Endometrium (tissue), 2 donors: ENCODE measurements around the gene RNF145.
"Not testable (repeated sequence)": the region's sequence is repeated elsewhere in the genome, so short reads cannot be mapped to it uniquely, and the experiment has no call there.

Experiments used
- FAIRE-seq: peaks from 2 replicates; lab custom pipeline; 2012; peaks lifted over from hg19 to GRCh38; lab: Jason Lieb, UNC
- donor health status: control.
- donor health status: control.

RNF145 gene

DNA sequence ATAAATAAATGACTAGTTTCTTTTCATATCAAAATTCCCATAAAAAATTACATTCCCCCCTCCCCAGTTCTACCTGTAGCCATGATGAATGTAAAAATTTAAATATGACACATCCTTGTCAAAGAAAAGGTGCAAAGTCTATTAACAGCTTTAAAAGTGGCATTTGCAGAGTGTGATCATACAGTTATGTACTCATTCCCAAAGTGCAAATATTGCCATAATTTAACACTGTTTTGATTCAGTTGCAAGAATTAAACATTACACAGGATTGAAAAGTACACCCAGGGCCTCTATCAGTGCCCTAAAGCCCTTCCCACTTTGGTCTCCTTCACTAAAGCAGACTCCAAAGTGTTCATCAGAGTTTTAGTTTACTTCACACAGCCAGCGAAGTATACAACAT, 51.8 kb downstream of the RNF145 start:
- no peak for FAIRE-seq

DNA sequence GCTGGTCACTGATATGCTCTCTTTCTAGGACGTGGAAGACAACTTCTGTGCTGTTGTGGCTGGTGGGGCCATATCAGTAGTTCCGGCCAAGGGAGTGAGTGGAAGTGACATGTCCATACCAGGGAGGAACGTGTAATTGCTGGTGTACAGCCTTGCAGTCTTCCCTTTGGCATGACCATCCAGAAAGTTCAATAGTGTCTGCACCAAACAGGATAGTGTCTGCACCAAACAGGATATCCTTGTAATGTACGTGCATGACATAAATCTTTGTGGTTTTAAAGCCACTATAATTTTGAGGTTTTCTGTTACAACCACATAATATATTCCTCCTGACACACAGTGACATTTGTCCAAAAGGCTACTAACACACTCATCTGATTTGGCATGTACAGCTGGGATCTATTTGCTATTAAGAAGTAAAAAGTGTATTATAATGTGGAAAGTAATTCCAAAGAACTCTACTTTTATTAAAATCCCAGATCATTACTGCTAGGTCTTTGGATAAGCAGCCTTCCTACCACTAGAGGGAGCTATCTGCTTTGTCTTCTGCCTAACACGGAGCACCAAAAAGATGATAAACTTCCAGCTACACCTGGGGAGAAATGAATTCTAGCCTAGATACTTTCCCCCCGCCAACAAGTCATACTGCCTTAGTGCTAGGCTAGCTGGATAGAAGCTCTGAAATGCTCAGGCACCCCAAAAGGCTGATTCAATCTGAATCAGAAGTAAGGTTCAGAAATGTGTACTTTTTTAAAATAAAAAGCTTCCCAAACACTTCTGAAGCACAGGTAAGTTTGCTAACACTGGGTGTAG, 52.7 kb downstream of the RNF145 start:
- no peak for FAIRE-seq

DNA sequence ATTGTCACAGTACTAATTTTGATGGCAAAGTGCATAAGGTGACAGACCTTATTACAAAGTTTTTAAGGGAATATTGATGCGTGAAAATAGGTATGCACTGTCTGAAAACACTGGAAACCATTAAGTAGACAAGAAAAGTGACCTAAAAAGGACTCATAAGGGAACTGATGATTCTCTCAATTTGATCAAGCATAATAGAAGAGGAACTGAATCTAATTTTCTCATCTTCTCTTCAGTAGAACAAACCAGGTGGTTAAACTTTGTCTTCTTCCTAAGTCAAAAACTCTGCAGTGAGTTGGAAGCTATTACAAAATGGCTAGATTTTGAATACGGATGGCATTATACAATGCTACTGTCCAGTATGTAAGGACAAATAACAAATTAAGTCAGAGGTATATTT, 53.4 kb downstream of the RNF145 start:
- no peak for FAIRE-seq

DNA sequence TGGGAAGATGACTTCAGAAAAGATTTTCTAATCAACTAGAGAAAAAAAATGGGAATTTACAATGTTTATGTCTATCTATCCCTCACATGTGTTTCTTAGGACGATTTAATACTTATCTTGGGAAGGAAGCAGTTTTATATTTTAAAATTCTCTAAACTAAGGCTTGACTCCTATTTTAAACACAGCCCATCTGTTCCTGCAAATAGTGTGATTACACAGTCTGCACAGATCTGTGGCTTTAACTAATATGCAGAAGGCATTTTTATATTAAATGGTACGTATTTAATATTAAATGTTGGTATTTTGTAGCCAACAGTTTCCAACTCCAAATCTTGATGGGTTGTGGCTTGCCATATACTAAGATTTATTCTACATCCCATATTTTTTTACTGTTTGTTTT, 56.5 kb downstream of the RNF145 start:
- FAIRE-seq: no peak

GRCh38 chr5:159149085-159149484, 60.3 kb downstream of the RNF145 start:
- no peak for FAIRE-seq

DNA sequence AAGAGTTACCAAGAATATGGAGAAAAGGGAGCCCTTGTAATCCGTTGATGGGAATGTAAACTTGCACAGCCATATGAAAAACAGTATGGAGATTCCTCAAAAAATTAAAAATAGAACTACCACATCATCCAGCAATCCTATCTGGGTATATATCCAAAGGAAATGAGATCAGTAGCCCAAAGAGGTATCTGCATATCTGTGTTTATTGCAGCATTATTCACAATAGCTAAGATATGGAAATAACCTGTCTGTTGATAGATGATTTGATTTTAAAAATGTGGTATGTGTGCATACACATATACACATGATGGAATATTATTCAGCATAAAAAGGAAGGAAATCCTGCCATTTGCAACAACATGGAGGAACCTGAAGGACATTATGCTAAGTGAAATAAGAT, 61.4 kb downstream of the RNF145 start:
- no peak for FAIRE-seq

DNA sequence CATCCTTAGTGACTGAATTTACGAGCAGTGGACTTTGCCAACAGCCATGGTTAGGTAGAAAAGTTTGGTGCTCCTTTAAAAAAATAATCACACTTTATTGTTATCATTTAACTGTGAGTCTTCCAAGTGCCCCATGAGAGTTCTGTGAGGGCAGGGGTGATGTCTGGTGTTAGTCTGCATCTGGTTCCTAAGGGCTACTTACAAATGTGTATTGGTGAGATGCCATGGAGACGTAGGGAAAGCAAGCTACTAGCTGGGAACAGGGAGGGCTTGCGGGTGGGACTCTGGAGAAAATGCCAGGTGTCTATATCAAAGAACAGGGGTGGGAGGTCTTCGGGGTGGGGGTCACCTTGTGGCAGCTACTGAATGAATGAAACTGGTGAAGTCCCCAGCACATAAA, 62.5 kb downstream of the RNF145 start:
- no peak for FAIRE-seq

- FAIRE-seq: not testable (repeated sequence)
These were observed 64.2 kb downstream of the RNF145 start for GRCh38 chr5:159145160-159145559.

DNA sequence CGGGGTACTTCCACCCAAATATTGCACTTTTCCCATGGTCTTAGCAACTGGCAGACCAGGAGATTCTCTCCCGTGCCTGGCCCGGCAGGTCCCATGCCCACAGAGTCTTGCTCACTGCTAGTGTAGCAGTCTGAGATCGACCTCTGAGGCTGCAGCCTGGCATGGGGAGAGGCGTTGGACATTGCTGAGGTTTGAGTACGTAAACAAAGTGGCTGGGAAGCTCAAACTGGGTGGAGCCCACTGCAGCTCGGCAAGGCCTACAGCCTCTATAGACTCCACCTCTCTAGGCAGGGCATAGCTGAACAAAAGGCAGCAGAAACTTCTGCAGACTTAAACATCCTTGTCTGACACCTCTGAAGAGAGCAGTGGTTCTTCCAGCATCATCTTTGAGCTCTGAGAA, 69.6 kb downstream of the RNF145 start:
- no peak for FAIRE-seq

DNA sequence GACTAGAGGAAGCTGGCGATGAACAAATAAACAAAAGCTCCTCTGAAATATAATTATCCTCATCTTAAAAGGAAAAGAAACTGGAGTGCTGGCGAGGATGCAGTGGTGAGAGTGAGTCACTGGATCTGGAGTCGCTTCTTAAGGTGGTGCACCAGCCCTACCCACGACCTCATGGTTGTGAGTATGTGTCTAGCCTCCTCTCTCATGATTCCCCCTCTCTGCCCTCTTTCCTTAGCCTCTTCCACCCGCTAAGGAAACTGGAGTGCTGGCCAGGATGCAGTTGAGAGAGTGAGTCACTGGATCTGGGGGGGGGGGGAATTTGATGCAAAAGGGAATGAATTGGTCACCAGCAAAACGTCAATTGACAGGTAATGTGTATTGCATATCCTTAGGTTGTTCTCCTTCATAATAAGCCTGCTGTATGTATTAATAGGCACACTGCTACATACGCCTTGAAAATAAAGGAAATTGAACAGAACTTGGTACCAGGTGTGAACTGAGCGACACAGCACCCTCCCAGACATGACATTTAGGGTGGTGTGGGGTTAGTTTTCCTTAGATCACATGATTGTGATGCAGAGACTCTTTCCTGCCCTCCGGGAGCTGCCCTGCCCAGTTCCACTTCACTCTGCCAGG, 73.3 kb downstream of the RNF145 start:
- FAIRE-seq: no peak

- FAIRE-seq: peak; percentile 80
These were observed 76.2 kb downstream of the RNF145 start for GRCh38 chr5:159133041-159133741.

DNA sequence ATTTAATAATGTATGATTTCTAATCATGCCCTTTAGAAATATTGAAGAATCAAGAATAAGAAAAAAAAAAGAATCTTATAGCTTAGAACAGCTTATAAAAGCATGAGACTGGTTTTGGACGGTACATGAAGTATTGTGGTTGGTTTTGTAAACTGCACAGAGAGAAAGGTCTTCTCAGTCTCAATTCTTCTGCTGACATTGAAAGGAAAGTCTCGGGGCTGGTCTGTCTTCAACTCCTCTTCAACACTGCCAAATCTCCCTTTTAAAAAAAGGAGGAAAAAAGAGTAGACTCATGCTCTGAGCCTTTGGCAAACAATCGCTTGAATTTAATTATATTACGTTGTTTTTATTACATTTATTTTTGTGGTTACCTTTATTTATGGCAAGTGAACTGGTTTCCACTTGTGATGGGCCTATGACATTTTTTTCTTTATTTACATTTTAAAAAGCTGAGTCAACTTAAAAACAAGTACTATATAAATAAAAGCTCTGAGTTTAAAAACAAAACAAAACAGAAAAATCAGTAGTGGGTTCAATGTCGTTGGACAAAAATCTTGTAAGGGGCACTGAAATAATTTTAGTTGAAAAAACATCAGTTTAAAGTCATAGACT, 76.8 kb downstream of the RNF145 start:
- peak; percentile 88 for FAIRE-seq

DNA sequence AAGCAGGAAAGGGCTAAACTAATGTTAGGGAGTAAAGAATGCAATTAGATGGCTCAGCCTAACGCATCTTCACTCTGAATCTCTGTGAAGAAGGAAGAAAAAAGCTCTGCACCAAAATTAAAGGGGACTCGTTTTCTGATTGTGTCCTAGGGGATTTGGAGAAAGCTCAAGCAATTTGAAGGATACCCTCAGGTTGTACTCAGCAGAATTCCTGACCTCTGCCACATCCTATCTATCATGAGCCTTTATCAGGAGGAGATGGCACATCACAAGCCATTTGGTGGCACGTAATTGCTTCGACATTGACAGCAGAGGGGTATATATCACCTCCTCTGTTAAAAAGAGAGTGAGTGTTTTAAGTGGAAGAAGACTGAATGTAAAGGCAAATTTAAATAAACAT, 77.4 kb downstream of the RNF145 start:
- FAIRE-seq: no peak

- FAIRE-seq: no peak
These were observed 78.5 kb downstream of the RNF145 start for GRCh38 chr5:159130871-159131270.

GRCh38 chr5:159128070-159128541, 81.2 kb downstream of the RNF145 start:
- FAIRE-seq: no peak

DNA sequence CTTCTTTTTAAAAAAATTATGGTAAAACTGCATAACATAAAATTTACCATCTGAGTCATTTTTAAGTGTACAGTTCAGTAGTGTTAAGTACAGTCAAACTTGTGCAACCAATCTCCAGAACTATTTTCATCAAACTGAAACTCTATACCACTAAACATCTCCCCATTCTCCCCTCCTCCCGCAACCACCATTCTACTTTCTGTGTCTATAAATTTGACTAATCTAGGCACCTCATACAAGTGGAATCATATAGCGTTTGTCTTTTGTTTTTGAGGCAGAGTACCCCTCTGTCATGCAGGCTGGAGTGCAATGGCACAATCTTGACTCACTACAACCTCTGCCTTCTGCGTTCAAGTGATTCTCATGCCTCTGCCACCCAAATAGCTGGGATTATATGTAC, 85.7 kb downstream of the RNF145 start:
- FAIRE-seq: no peak

- FAIRE-seq: no peak
These were observed 86.2 kb downstream of the RNF145 start for GRCh38 chr5:159123189-159123588.

GRCh38 chr5:159121061-159121460, 88.3 kb downstream of the RNF145 start:
- no peak for FAIRE-seq

DNA sequence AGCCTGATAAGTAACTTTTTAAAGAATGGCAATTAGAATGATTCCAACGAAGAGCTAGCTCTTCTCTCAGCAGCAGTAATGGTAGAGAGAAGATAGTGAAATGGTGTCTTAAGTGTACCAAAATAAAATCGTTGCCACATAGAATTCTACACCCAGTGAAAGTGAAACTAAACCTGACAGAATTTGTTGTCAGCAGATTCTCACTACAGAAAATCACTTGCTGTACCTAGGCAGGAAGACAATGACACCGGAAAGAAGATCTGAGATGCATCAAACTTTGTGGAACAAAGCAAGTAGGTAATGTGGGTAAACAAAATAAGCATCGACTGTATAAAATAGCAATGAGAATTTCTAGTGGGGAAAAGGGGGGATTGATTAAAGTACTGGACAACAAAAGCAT, 88.9 kb downstream of the RNF145 start:
- FAIRE-seq: no peak

DNA sequence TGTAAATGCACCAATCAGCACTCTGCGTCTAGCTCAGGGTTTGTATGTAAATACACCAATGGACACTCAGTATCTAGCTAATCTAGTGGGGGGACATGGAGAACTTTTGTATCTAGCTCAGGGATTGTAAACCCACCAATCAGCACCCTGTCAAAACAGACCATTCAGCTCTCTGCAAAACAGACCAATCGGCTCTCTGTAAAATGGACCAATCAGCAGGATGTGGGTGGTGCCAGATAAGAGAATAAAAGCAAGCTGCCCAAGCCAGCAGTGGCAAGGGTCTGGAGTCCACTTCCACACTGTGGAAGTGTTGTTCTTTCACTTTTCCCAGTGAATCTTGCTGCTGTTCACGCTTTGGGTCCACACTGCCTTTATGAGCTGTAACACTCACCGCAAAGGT, 89.5 kb downstream of the RNF145 start:
- FAIRE-seq: not testable (repeated sequence)

DNA sequence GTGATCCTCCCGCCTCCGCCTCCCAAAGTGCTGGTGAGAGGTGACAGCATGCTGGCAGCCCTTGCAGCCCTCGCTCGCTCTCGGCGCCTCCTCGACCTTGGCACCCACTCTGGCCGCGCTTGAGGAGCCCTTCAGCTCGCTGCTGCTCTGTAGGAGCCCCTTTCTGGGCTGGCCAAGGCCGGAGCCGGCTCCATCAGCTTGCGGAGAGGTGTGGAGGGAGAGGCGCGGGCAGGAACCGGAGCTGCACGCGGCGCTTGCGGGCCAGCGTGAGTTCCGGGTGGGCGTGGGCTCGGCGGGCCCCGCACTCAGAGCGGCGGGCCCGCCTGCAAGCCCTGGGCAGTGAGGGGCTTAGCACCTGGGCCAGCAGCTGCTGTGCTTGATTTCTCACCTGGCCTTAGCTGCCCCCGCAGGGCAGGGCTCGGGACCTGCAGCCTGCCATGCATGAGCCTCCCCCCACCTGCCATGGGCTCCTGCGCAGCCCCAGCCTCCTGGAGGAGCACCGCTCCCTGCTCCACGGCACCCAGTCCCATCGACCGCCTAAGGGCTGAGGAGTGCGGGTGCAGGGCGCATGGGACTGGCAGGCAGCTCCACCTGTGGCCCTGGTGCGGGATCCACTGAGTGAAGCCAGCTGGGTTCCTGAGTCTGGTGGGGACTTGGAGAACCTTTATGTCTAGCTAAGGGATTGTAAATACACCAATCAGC, 90.2 kb downstream of the RNF145 start:
- not testable (repeated sequence) for FAIRE-seq

DNA sequence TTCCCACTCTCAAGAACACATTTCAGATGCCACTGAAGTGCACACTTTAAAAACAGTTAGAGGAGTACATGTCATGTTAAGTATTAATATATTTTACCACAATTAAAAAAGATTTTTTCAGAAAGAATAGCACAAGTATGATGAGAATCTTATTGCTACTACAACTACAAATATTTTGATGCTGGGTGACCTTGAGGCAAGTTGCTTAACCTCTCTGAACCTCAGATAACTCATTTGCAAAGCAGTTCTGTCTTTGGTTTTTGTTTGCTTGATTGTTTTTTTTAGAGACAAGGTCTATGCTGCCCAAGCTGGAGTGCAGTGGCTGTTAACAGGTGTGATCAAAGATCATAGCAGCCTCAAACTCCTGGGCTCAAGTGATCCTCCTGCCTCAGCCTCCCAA, 95.9 kb downstream of the RNF145 start:
- FAIRE-seq: no peak
